GM19395 (cell line): ENCODE data around the gene AMOT.

Experiments
- ATAC-seq: cut with Tn5 transposase; IDR thresholded peaks from one replicate; pipeline ENCODE4 v1.9.1; 2021; ENCODE audit warnings: mild to moderate bottlenecking, moderate library complexity; ENCODE audit not compliant: unreplicated experiment

Gene AMOT

GRCh38 chrX:112746812-112747595 is 93.6 kb downstream of the AMOT start:
- no peak for ATAC-seq

GRCh38 chrX:112738347-112739033 is 102.1 kb downstream of the AMOT start:
- ATAC-seq: peak; percentile 63

GRCh38 chrX:112736310-112736709 is 104.3 kb downstream of the AMOT start:
- ATAC-seq: no peak

- ATAC-seq: no peak
Observed at GRCh38 chrX:112735147-112735546, 105.5 kb downstream of the AMOT start.

- no peak for ATAC-seq
Observed at GRCh38 chrX:112734290-112734689, 106.3 kb downstream of the AMOT start.

GRCh38 chrX:112731793-112732192 is 108.8 kb downstream of the AMOT start:
- ATAC-seq: no peak
